HG02763 (cell line): ENCODE data around the gene GNB4.

ENCODE experiments used
- ATAC-seq: cut with Tn5 transposase; IDR thresholded peaks from one replicate; pipeline ENCODE4 v1.9.1; 2021; ENCODE audit warnings: mild to moderate bottlenecking, moderate library complexity; ENCODE audit not compliant: unreplicated experiment

Gene GNB4

DNA sequence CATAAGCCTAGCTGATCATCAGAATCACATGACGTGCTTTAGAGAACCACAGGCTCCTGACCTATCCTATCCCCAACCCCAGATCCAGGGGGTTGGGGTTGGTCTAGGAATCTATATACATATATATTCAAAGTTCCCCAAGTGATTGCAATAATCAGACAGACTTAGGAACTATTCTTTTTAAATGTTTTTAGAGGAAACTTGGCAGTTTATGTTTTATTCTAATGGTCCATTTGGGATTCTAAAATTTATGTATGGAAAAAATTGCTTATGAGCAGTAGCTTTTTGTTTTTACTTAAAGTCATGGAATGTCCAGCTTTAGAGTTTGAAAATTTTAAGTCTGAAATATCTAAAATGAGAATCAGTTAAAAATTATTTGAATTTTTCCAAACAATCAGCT, 81.6 kb downstream of the GNB4 start:
- no peak for ATAC-seq

DNA sequence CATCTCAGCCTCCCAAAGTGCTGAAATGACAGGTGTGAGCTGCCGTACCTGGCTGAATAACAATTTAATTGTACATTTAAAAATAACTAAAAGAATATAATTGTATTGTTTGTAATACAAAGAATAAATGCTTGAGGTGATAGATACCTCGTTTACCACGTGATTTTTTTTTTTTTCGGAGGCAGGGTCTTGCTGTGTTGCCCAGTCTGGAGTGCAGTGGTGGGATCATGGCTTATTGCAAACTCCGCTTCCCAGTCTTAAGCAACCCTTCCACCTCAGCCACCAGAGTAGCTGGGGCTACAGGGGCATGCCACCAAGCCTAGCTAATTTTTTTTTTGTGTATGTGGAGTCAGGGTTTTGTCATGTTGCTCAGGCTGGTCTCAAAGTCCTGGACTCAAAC, 87.9 kb downstream of the GNB4 start:
- no peak for ATAC-seq

DNA sequence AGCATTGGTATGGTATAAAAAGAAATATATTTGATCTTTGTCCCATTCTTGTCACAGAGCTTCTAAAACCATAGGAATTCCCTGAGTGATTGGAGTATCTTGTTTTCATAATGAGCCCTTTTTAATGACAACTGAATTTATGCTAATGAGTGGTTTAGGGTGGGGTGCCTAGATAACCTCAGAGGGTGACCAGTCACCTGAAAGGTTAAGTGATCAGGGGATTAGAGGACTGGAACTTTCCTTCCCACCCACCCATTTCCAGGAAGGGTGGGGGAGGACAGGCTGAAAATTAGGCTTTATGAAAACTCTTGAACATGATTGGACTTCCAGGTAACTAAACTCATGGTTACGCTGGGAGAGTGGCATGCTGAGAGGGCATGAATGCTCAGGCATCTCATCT, 95.3 kb downstream of the GNB4 start:
- ATAC-seq, result no peak

DNA sequence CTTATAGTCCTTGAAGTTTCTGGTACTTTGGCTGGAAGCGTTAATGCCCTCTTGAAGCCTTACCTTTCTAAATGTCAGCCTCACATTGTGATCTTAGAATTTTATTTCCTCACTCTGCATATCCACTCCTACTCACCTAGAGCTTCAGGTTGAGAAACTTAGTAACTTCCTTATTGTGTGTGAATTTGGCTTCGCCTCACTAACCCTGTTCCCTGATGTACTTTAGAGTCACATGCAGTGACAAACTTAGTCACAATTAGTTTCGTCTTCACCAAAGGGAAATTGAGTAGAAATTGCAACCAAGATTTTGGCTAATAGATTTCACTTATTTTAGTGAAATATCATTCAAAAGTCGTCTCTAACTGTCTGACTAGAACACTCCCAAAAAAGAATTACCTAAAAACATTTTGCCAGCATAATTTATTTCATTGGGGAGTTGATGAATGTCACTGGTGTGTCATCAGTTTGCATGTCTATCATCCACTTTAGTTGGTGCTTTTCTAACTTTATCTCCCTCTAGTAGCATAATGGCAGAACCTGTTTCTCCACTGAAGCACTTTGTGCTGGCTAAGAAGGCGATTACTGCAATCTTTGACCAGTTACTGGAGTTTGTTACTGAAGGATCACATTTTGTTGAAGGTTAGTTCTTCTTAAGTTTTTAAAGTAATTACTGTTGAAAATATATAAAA, 102.8 kb downstream of the GNB4 start:
- peak; percentile 57 for ATAC-seq

DNA sequence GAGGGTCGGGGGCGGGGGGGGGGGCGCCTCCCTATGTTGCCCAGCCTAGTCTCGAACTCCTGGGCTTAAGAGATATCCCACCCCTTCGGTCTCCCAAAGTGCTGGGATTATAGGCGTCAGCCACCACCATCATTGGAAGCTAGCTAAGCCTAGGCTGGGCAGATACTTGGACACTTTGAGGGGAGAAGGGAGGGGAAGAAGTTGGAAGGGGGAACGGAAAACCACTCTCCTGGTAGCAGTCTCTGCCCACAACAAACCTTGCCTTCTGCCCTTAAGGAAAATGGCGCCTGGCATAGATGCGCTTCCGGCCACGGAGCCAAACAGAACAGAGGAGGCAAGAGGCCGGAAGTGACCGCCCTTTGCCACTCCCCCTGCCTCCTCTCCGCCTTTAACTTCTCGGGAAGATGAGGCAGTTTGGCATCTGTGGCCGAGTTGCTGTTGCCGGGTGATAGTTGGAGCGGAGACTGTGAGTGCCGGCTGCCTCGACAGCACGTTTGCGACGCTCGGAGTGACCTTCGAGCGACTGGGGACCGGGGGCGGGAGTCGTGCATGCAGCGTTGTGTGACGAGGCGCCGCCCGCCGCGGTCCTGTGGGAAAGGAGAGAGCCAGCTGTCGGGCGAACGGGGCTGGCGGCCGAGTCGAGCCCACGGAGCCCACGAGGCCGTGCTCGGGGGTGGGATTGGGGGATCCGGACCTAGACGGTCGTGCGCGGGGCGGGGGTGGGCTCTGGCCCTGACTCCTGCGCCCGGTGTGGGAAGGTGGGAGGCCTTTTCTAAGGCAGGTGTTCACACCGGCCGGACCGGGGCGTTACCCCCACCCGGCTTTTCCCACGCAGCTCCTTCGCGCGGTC, 103.7 kb downstream of the GNB4 start, which contains the start of gene MFN1:
Gene MFN1, plus strand, starts transcription at position 365 of the 850 bp plus-strand sequence. CDS start 1,143 bp downstream, outside the sequence.
- peak; percentile 95 for ATAC-seq
